Activated CD4-positive, alpha-beta T cell treated with anti-CD3 and anti-CD28 coated beads, Interleukin-2, amount 50 U/mL, for 16 hours (primary cell): Measurements from ENCODE around the gene LSP1.
"Not testable (repeated sequence)": the region's sequence is repeated elsewhere in the genome, so short reads cannot be mapped to it uniquely, and the experiment has no call there.

ENCODE experiments used
- DNase-seq: peaks from one replicate; pipeline ENCODE4 v3.0.0-alpha.2; 2020

Gene LSP1

DNA sequence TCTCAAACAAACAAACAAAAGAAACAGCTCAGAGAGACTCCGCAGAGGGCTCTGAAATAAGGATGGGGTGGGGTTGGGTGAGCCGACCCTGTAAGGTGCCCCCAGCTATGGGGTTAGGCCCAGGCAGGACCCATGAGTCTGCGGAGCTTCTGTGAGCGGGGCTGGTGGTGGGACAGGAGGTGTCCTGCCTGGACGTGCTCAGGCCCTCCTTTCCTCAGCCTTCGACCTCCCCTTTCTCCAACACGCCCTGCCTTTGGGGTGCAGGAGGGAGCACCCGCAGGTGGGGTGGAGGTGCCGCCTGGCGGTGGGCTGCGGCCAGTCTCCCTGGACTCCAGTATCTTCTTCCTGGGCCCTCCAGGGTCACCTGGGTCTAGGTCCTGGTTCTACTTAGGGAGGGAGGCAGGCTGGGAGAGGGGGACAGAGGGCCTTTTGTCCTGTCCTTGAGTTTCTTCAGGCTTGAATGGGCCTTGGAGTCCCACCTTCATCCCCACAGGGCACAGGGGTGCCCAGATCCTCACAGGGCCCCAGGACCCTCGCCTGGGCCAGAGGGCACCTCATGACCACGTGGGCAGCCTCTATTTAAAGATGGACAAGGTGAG, 26.6 kb downstream of the LSP1 start:
- no peak for DNase-seq

DNA sequence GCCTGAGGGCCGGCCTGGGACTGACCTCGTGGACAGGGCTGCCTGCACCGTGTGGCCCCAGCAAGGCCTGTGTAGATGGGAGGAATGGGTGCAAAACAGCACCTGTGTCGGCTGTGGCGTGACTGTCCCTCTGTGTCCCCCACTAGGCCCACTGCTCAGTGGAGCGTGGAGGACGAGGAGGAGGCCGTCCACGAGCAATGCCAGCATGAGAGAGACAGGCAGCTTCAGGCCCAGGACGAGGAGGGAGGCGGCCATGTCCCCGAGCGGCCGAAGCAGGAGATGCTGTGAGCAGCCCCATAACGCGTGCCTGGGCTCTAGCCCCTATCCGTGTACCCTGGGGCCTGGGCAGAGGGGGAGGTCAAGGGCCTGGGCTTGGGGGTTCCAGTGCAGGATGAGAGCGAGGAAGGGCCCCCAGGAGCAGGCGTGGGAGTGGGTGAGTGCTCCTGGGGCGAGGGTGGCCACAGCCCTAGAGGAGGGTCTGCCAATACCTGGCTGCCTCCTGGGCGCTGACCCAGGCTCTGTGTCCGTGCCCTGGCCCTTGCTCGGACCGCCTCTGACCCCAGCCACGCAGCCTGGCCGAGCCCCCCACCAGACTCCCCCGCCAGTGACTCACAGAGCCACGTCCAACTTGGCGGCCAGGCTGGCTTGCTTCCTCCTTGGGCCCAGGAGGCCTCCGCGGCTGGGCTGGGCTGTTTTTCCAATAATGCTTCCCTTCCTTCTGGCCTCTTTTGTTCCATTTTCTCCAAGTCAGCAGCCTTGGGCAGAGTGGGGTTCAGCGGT, 27.2 kb downstream of the LSP1 start:
- no peak for DNase-seq

DNA sequence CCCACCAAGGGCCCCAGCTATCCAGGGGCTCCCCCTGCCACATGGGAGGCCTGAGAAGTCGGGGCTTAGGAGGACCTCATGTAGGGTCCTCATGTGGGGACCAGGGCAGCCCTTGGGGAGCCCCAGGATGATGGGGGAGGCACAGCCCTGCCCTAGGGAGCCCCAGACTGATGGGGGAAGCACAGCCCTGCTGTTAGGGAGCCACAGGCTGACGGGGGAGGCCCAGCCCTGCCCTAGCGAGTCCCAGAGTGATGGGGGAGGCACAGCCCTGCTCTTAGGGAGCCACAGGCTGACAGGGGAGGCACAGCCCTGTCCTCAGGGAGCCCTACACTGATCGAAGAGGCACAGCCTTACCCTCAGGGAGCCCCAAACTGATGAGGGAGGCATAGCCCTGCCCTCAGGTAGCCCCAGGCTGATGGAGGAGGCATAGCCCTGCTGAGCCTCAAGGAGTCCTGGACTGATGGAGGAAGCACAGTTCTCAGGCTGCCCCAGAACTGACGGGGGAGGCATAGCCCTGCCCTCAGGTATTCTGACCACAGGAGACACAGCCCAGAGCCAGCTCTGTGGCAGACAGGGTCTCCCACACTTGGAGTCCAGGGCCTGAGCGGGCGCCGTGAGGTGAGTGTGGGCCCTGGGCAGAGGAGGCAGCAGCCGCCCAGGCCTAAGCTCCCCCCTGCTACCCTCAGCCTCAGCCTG, 28.0 kb downstream of the LSP1 start:
- no peak for DNase-seq

DNA sequence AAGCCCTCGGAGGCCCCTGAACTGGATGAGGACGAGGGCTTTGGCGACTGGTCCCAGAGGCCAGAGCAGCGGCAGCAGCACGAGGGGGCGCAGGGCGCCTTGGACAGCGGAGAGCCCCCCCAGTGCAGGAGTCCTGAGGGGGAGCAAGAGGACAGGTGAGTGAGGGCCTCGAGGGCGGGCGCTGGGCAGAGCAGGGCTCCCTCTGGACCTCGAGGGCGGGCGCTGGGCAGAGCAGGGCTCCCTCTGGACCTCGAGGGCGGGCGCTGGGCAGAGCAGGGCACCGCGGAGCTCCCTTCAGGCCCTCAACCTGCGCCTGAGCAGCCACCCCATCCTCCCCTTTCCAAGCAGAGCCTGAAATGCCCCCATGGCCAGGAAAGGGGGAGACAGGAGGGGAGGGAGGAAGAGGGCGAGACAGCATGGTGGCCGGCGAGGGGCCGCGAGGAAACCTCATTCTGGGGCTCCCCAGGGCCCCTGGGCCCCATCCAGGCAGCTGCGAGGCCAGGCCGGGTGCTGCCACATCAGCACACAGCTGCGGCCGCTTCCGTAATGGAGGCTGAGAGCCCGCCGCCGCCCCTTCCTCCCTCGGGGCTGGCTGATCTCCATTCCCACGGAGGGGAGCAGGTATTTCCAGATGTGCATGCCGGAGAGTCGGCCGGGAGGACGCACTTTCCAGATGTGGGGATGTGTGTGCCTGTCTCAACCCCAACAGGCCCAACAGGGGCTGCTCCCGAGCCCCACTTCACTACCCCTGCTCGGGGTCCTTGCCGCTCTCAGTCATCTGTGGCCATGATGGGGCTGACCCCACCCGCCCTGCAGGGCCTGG, 28.8 kb downstream of the LSP1 start:
- DNase-seq: no peak

DNA sequence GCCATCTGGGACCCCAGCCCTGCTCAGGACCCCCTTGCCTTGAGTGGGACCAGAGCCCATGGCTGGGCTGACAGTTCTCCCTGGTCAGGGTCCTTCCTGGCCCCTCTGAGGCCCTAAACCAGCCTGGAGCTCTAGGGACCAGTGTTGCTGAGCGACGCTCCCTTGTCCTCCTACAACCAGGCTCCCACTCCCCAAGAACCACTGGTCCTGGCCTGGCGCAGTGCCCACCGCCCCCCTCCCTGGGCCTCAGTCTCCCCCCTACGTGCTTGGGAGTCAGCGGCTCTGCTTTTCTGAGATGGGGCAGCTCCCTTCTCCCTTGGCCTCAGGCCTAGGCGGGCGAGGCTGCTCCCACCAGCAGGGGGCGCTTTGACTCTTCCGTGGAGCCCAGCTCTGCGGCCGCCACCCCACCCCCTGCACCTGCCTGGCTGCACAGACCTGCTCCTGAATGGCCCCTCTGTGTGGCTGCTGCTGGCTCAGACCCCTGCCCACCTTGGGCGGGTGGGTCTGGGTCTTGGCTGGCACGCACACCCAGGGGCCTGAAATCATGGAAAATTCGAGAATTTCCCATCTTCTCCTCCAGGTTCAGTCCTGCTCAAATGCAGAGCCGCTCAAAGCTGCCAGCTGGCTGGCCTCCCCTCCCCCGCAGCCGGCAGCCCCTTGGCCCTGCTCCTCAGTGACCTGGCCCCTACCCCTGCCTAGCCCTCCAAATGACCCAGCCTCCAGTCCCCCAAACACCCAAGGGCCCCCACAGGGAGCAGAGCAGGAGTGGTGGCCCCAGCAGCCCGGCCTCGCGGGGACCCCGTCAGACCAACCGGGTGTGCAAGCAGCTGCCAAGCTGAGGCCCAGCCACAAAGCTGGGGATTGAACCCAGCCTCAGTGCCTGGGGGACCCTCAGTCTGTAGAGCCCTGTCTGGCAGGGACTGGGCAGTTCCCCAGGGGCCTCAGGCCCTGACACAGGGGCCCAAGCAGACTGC, 29.7 kb downstream of the LSP1 start:
- DNase-seq: peak; percentile 82

DNA sequence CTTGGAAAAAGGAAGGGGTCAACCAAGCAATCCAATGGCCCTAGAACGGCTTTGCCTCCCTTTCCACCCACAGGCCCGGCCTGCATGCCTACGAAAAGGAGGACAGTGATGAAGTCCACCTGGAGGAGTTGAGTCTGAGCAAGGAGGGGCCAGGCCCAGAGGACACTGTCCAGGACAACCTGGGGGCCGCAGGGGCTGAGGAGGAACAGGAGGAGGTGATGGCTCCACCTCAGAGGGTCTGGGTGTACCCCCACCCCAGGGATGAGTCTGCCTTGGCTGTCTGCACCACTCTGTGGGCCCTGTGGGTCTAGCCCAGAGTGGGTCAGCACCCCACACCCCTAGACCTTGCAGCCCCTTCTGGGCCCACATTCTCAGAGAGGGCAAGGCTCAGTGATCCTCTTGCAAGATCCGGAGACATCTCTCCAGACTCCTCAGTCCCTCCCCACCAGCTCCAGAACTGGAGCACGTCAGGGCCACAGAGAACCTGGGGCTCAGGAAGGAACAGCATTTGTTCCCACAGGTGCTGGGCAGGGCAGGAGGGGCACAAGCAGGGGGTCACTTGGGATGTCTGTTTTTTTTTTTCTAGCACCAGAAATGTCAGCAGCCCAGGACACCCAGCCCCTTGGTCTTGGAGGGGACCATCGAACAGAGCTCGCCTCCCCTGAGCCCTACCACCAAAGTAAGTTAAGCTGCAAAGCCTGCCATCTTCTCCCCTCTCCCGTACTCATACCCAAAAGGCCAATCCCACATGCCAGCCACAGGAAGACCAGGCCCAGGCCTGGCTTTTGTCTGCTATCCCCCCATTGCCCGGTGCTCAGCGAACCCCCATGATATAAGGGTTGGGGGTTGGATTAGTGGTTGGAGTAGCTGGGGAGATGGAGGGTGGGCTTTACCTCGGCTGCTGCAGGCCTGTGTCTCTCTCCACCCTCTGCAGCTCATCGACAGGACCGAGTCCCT, 30.7 kb downstream of the LSP1 start:
- no peak for DNase-seq

DNA sequence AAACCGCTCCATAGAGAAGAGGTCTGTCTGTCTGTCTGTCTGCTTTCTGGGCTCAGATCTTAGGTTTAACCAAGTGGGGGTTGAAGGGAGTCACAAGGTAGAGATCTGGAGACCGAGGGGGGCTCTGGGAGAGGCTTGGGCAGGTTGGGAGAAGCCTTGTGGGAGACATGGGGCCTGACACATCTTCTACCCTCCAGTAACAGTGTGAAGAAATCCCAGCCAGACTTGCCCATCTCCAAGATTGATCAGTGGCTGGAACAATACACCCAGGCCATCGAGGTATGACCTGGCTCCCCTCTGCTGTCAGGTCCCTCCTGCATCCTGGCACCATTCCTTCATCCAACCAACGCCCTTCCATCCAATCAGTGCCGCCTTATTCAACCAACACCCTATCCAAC, 31.4 kb downstream of the LSP1 start:
- no peak for DNase-seq

DNA sequence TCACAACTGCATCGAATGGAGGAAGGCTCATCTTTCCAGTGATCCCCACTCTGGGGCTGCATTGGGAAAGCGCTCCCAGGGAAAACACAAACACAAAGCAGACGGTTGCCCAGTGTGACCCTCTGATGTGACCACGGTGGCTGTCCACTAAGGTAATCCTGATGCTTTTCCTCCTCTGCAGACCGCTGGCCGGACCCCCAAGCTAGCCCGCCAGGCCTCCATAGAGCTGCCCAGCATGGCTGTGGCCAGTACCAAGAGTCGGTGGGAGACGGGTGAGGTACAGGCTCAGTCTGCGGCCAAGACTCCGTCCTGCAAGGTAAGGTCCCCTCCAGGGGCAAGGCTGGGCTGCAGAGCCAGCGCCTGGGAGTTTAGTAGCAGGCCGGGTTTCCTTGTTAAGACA, 33.7 kb downstream of the LSP1 start:
- DNase-seq: not testable (repeated sequence)

DNA sequence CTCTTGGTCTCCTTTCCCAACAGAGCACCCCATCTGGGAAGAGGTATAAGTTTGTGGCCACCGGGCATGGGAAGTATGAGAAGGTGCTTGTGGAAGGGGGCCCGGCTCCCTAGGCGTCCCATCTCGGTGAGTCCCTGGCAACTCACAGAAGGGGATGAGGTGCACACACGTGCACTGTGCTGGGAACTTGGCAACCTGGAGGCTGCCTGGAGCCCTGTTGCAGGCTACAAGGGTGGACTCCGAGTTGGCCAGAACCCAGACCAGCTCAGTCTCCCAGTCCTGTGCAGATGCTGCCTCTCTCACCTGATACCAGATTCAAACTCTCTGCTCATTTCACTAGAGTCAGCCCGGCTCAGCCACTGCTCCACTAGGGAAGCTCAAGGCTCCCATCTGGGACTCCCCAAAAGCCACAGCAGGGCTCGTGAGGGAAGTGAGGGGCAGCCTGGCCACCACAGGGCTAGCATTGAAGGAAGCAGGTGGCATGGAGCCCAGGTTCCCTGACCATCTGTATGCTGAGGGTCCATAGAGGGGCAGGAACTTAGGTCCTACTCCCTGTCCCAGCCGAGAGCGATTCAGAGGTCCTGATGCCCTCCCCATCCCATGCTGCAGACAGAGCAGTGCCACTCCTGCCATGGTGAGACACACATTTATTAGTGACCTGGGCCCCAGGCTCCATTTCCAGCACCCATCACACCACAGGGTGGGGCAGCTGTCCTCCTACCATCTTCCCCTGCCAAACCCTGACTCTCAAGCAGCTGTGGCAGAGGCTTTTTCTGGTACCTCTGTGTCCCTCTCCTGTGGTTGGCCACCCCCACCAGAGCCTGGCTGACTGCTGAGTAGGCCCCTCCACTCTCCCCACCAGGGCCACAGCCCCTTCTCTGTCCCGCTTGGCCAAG, 34.8 kb downstream of the LSP1 start:
- no peak for DNase-seq

DNA sequence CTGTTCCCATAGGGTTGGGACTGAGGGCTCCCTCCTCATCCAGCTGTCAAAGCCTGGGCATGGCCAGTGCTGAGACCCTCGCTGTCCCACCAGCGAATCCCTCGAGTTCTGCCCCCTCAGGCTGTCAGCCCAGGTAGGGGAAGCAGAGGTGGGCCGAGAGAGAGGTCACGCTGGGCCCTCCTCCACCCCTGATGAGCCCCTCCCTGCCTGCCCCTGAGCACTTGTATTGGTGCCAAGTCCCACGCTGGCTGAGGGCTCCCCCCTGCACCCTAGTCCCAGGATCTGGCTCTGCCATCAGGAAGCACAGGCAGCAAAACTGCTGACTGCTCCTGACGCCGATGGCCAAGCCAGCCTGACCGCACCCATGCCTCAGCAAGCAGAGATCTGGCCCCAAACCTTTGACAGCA, 35.5 kb downstream of the LSP1 start:
- no peak for DNase-seq

DNA sequence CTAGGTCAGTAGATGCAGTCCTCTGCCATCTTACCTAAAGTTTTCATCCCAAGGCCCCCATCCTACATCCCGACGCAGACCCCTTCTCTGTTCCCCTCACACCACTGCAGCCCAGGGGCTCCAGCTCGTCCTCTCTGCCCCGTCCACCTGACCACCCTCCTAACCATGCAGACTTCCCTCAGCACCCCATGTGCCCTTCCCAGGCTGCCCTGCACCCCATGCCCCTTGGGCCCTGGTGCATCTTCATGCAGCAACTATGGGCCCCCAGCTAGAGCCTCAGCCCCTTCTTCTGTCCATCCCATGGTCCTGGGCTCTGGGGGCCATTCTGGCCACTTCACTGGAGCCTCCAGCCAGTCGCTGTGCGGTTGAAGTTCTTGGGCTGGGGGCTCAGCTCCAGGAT, 35.9 kb downstream of the LSP1 start:
- DNase-seq: no peak

DNA sequence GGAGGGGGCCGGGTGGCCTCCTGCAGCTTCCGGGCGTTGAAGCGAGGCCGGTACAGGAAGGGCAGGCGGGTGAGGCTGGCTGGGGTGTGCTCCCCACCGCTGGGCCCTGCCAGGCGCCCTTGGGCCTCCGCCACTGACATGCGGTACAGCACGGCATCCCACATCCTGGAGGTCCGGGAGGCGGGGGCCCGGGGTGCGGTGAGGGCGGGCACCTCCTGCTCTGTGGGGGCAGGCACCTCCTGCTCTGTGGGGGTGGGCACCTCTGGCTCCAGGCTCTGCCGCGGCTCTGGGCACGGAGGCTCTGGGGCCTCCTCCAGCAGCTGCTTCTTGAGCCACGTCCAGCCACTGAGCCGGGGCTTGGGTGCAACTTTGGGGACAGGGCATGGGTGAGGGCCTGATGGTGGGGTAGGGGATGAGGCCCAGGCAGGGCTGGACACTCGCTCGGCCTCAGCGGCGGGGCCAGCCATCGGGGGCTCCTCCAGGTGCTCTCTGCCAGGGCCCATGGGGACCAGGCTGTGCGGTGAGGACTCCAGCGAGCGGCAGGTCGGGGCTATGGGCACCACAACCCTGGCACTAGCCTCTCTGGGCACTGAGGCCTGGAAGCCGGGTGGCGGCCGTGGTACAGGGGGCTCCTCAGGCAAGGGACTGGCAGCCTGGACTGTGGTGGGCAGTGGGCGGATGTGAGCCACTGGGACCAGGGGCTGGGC, 36.5 kb downstream of the LSP1 start:
- DNase-seq: peak; percentile 84

DNA sequence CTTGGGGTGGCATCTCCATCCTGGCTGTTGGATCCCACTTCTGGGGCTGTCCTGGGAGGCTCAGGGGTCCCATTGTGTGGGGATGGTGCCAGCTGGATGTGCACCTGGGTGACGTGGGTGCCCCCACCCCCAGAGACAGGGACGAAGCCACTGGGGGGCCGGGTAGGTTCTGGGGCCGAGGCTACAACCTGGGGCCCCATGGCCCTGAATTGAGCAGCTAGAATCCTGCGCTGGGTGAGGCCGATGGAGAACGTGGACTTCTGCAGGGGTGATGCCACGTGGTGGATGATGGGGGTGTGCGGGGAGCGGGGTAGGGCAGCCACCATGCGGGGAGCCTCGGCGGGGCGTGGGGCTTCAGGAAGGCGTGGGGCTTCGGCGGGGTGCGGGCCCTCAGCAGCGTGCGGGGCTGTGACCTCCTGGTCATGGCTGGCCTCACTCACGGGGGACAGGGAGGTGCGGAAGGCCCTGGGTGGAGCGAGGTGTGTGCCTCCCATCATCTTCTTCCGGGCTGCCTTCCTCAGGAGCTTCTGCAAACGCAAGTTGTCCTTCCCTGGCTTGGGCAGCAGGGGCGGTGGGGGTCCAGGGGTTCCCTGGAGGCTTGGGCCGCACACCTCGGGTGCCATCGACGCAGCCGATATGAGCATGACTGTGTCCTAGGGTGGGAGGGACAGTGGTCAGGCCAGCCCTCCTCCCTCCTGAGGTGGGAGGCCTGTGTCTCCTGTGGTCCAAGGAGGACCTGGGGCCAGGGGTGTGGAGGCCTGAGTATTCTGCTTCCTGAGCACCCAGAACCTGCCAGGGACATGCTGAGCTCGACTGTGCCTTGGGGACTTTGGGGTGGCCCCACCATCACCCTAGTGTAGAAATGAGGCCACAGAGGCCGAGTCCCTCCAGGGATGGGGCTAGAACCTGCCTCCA, 37.3 kb downstream of the LSP1 start:
- peak; percentile 36 for DNase-seq

DNA sequence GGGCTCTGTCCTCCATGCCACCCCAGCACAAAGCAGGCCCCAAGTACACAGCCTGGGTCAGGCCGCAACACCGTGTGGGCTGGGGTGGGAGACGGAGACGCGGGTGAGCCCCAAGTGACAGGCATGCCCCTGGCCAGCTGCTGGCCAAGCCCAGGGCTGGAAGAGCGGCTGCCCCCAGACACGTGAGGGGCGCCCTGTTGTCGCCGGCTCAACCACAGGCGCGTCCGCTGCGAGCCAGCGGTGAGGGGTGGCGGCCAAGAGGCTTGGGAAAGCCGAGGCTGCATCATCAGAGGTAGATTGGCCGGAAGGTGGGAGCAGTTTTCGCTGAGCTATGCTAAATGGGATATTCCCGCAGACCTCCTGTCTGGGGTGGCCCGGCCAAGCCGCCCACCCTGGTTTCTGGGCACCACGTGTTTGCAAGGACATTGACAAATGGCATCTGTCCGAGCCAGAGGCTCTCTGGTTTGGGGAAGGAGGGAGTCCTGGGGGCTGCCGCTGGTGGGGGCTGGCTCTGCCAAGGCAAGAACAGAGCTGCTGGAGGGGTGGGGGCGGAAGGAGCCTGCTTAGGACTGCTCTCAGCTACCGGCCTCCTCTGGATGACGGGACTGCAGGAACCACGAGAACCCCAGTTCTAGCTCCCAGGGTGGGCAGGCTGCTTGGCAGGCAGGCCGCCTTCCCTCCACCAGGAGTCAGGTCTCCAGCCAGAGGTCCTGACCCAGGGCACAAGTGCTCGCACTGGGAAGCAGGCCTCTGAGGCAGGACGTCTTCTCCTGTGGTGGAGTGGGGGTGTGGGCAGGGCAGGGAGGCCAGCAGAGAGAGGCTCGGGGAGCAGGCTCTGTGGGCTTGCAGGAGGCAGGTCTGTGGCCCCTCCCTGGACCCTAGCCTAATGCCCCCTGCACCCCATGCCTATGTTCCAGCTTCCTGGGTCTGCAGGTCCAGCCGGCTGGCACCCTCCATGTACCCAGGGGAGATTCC, 38.3 kb downstream of the LSP1 start:
- DNase-seq: no peak

DNA sequence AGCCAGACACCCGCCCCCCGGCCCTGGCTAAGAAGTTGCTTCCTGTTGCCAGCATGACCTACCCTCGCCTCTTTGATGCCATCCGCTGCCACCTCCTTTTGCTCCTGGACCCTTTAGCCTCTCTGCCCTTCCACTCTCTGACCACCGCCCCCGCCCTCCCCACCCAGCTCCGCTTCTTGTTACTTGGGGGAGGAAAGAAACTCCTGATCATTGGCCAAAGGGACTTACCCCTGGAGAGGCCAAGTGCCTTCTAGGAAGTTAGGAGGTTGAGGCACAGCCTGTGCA, 38.9 kb downstream of the LSP1 start, which contains the start of gene PRR33:
Gene PRR33, minus strand, starts transcription at position 65 of the 285 bp plus-strand sequence. CDS start 1,311 bp downstream, outside the sequence.
- no peak for DNase-seq

DNA sequence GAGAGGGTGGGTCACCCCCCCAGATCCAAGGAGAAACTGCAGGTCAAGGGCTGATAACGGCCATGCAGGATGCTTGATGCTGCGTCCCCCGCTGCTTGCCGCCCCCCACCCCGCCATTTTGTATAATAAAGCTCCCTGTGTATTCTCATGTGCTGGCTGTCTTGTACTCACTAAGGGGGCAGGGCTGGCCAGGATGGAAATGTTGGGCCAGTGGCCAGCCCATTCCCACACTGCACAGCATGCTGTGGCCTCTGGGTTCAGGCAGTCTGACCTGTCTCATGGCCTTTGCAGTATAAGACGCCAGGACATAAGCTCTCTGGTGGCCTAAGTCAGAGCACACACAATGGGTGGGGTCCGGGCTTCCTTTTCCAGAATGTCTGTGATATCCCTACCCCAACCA, 39.2 kb downstream of the LSP1 start:
- DNase-seq: no peak

DNA sequence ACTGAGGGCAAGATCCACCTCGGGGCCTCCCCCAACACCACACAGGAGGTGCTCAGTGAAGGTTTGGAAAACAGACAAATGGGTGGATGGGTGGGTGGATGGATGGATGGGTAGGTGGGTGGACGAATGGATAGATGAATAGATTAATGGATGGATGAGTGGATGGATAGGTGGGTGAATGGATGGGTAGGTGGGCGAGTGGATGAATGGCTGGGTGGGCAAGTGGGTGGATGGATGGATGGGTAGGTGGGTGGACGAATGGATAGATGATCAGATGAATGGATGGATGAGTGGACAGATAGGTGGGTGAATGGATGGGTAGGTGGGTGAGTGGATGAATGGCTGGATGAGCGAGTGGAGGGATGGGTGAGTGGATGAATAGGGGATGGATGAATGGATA, 39.7 kb downstream of the LSP1 start:
- DNase-seq: no peak
